ENCODE measurements around the gene USP3. TPM values are rescaled to one million over a fixed set of nuclear protein-coding genes. Genes with fewer than 3 reads are reported as not detected.

The USP3 gene
- polyA plus RNA-seq, 1 of the 3 experiments (the other 2 are of a cell fraction) = 9.3 TPM

DNA sequence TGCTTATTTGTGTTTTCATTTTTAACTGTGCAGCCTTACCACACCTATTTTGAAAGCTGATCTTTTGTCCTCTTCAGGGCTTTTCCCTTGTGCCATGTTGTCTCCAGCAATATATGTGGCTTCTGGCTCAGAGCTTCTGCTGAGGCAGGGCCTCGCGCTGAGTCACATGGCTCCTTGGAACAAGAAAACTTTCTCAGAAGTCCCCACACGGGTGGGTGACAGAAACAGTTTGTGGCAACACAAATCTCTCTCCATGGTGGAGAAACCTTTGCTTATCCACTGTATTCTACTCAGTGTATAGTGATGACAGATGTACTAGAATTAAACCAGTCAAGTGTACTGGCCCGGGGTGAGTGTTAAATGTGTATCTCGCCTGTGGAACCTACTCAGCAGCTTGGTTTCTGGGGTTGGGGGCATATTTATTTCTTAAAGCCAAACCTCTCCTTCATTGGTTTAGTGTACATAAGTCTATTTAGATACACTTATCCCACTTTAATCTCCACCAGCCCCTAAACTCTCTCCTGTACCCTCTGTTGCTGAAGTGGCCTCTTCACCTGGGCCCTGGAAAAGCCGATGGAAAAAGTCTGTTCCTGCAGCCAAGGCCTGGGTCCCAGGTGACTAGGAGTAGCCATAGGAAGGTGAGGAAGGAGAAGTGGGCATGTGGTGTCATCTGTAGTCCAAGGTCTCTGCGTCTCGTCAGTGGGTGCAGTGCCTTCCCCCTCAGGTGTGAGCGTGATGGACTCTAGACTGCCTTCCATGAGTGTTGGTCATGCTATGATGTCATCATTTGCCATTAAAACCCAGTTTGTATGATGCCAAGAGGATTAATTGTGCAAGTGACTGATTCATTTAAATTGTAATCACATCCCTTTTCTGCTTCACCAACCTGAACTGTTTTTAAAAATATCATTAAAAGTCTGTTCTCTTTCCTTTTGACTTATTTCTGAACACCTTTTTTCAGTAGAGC, 89.6 kb downstream of the USP3 start:
- peaks cover 41 to 50% of the 10 kb centered on the region in 2 experiments for H3K36me3 ChIP-seq (replicated peaks in 1 of 2; ENCODE audit: control insufficient read depth in 1 of 2, insufficient read depth in 2 of 2, low read length in 1 of 2)
- H3K9me2 ChIP-seq = no peaks in the 10 kb centered on the region
- 89% methylated on average over 9 of the region's 9 CpGs for WGBS (ENCODE audit: low lambda C conversion rate)
- H3F3A ChIP-seq (replicated peaks; ENCODE audit: insufficient read depth) = peaks cover 12% of the 10 kb centered on the region
- DNase-seq = no peak
- H3K27ac ChIP-seq (ENCODE audit: low read depth in 2 of 2, low read length in 1 of 2) = no peak overlapping the region
- no peak overlapping the region for H3K4me3 ChIP-seq (ENCODE audit: low read depth in 2 of 2, low read length in 1 of 2)
- H2AFZ ChIP-seq (ENCODE audit: low read depth) = no peak overlapping the region
- H3K4me2 ChIP-seq = no peak overlapping the region
- H3K9me3 ChIP-seq = no peaks in the 10 kb centered on the region
- CTCF ChIA-PET = interaction anchor here (0.8 kb wide), 1 partner anchor 83 kb away, joined by 3 read pairs; no protein-coding TSS in a partner anchor
- TF ChIP-seq FOXM1 (IDR thresholded peaks at IDR 0.05; ENCODE audit: low read depth) = no peak
- TF ChIP-seq EP300 (IDR thresholded peaks at IDR 0.05; ENCODE audit: borderline replicate concordance in 1 of 2, low read depth in 1 of 2, low read length in 1 of 2) = no peak
- TF ChIP-seq RFX5 (IDR thresholded peaks at IDR 0.05; ENCODE audit: low read length) = no peak
- no peak for TF ChIP-seq FOSL2 (IDR thresholded peaks at IDR 0.05; ENCODE audit: borderline replicate concordance, low read depth)
- no peak for TF ChIP-seq POLR2AphosphoS5 (IDR thresholded peaks at IDR 0.05; ENCODE audit: low read depth, low read length)
- no peak for TF ChIP-seq EZH2phosphoT487 (IDR thresholded peaks at IDR 0.05; ENCODE audit: borderline replicate concordance, low read depth)
- TF ChIP-seq, protein P1, sequence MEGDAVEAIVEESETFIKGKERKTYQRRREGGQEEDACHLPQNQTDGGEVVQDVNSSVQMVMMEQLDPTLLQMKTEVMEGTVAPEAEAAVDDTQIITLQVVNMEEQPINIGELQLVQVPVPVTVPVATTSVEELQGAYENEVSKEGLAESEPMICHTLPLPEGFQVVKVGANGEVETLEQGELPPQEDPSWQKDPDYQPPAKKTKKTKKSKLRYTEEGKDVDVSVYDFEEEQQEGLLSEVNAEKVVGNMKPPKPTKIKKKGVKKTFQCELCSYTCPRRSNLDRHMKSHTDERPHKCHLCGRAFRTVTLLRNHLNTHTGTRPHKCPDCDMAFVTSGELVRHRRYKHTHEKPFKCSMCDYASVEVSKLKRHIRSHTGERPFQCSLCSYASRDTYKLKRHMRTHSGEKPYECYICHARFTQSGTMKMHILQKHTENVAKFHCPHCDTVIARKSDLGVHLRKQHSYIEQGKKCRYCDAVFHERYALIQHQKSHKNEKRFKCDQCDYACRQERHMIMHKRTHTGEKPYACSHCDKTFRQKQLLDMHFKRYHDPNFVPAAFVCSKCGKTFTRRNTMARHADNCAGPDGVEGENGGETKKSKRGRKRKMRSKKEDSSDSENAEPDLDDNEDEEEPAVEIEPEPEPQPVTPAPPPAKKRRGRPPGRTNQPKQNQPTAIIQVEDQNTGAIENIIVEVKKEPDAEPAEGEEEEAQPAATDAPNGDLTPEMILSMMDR (IDR thresholded peaks at IDR 0.05) = no peak
- no peaks in the 10 kb centered on the region for H4K20me1 ChIP-seq (ENCODE audit: insufficient read depth)
- POLR2A ChIA-PET = no interaction called here
- no peaks in the 10 kb centered on the region for H3K27me3 ChIP-seq (ENCODE audit: insufficient read depth)
- H3K9ac ChIP-seq = no peak overlapping the region
- no peaks in the 10 kb centered on the region for H3K79me2 ChIP-seq (ENCODE audit: insufficient read depth)
- peaks cover 0 to 3% of the 10 kb centered on the region in 2 experiments; a peak in 1 of 4 replicates for H3K4me1 ChIP-seq (ENCODE audit: control insufficient read depth in 1 of 2, insufficient read depth in 2 of 2, low read depth in 1 of 2, low read length in 1 of 2)

DNA sequence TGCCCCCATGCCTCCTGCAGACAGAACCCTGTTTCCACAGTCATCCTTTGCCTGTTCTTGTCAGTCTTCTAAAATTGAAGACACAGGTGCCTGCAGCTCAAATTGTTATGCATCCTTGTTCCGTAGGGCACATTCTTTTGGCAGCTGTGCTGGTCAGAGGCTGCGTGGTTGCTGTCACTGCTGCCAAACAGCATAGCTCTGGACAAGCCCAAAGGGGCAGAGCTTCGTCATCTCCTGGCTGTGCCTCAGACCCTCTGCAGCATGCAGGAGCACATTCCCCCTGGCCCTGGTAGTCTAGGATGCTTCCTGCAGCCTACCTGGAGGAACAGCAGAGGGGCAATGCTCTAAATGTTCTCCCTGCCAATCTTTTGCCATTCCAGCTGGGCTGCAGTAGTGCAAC, 90.7 kb downstream of the USP3 start:
- Histone ChIP-seq H3K9me3 (no peaks in the 10 kb centered on the region), H3K9me2 (no peaks in the 10 kb centered on the region), H3K27me3 (ENCODE audit: insufficient read depth) (no peaks in the 10 kb centered on the region), H3K79me2 (ENCODE audit: insufficient read depth) (no peaks in the 10 kb centered on the region), H3K4me1 (ENCODE audit: control insufficient read depth in 1 of 2, insufficient read depth in 2 of 2, low read depth in 1 of 2, low read length in 1 of 2) (peaks cover under 1 to 3% of the 10 kb centered on the region in 2 experiments; a peak in 2 of 4 replicates), H4K20me1 (ENCODE audit: insufficient read depth) (no peaks in the 10 kb centered on the region), H3K9ac (no peak overlapping the region), H3K27ac (ENCODE audit: low read depth in 2 of 2, low read length in 1 of 2) (no peak overlapping the region), H2AFZ (ENCODE audit: low read depth) (no peak overlapping the region), H3K36me3 (replicated peaks in 1 of 2; ENCODE audit: control insufficient read depth in 1 of 2, insufficient read depth in 2 of 2, low read length in 1 of 2) (peaks cover 30 to 40% of the 10 kb centered on the region in 2 experiments), H3F3A (replicated peaks; ENCODE audit: insufficient read depth) (peaks cover 11% of the 10 kb centered on the region), H3K4me2 (no peak overlapping the region), H3K4me3 (ENCODE audit: low read depth in 2 of 2, low read length in 1 of 2) (no peak overlapping the region)
- no peak for DNase-seq
- CTCF ChIA-PET = interaction anchor here (0.8 kb wide), 1 partner anchor 84 kb away, joined by 3 read pairs; no protein-coding TSS in a partner anchor
- POLR2A ChIA-PET = no interaction called here
- 97% methylated on average over 2 of the region's 3 CpGs for WGBS (ENCODE audit: low lambda C conversion rate)
- TF ChIP-seq EP300 (IDR thresholded peaks at IDR 0.05; ENCODE audit: borderline replicate concordance in 1 of 2, low read depth in 1 of 2, low read length in 1 of 2) (no peak), ELF1 (IDR thresholded peaks at IDR 0.05) (no peak), SIN3A (IDR thresholded peaks at IDR 0.05; ENCODE audit: borderline replicate concordance, low read depth, low read length) (no peak), RFX5 (IDR thresholded peaks at IDR 0.05; ENCODE audit: low read length) (no peak), POLR2AphosphoS5 (IDR thresholded peaks at IDR 0.05; ENCODE audit: low read depth, low read length) (no peak), RCOR1 (IDR thresholded peaks at IDR 0.05; ENCODE audit: low read length) (no peak), TCF12 (IDR thresholded peaks at IDR 0.05) (no peak), FOSL2 (IDR thresholded peaks at IDR 0.05; ENCODE audit: borderline replicate concordance, low read depth) (no peak), CHD2 (IDR thresholded peaks at IDR 0.05; ENCODE audit: low read length, partially characterized antibody) (no peak), NRF1 (IDR thresholded peaks at IDR 0.05; ENCODE audit: low read depth, low read length) (no peak)
- TF ChIP-seq, protein P2, sequence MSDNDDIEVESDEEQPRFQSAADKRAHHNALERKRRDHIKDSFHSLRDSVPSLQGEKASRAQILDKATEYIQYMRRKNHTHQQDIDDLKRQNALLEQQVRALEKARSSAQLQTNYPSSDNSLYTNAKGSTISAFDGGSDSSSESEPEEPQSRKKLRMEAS (IDR thresholded peaks at IDR 0.05; ENCODE audit: low read depth) = no peak
- TF ChIP-seq, protein P3, sequence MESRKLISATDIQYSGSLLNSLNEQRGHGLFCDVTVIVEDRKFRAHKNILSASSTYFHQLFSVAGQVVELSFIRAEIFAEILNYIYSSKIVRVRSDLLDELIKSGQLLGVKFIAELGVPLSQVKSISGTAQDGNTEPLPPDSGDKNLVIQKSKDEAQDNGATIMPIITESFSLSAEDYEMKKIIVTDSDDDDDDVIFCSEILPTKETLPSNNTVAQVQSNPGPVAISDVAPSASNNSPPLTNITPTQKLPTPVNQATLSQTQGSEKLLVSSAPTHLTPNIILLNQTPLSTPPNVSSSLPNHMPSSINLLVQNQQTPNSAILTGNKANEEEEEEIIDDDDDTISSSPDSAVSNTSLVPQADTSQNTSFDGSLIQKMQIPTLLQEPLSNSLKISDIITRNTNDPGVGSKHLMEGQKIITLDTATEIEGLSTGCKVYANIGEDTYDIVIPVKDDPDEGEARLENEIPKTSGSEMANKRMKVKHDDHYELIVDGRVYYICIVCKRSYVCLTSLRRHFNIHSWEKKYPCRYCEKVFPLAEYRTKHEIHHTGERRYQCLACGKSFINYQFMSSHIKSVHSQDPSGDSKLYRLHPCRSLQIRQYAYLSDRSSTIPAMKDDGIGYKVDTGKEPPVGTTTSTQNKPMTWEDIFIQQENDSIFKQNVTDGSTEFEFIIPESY (IDR thresholded peaks at IDR 0.05; ENCODE audit: borderline replicate concordance, low read depth) = no peak
- TF ChIP-seq, protein P1 (IDR thresholded peaks at IDR 0.05) = no peak
- TF ChIP-seq, protein P4, sequence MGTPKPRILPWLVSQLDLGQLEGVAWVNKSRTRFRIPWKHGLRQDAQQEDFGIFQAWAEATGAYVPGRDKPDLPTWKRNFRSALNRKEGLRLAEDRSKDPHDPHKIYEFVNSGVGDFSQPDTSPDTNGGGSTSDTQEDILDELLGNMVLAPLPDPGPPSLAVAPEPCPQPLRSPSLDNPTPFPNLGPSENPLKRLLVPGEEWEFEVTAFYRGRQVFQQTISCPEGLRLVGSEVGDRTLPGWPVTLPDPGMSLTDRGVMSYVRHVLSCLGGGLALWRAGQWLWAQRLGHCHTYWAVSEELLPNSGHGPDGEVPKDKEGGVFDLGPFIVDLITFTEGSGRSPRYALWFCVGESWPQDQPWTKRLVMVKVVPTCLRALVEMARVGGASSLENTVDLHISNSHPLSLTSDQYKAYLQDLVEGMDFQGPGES (IDR thresholded peaks at IDR 0.05; ENCODE audit: low read depth, low read length) = no peak

All from SK-N-SH (cell line).